Measurements from ENCODE around the gene SLC38A10.

The SLC38A10 gene

GRCh38 chr17:81273698-81274470, 21.2 kb downstream of the SLC38A10 start:
- no peak for DNase-seq

- no peak for DNase-seq
Observed at GRCh38 chr17:81272616-81273015, 22.5 kb downstream of the SLC38A10 start.

GRCh38 chr17:81271226-81271625, 23.9 kb downstream of the SLC38A10 start:
- no peak for DNase-seq

- no peak for DNase-seq
Observed at GRCh38 chr17:81270279-81270678, 24.8 kb downstream of the SLC38A10 start.

GRCh38 chr17:81267390-81268067, 27.6 kb downstream of the SLC38A10 start:
- DNase-seq, result no peak

- DNase-seq, result no peak
Observed at GRCh38 chr17:81265576-81265975, 29.5 kb downstream of the SLC38A10 start.

GRCh38 chr17:81264640-81265039, 30.5 kb downstream of the SLC38A10 start:
- no peak for DNase-seq

GRCh38 chr17:81263371-81264181, 31.5 kb downstream of the SLC38A10 start:
- no peak for DNase-seq

GRCh38 chr17:81261582-81262336, 33.3 kb downstream of the SLC38A10 start:
- DNase-seq, result no peak

GRCh38 chr17:81261096-81261495, 34.0 kb downstream of the SLC38A10 start:
- DNase-seq, result no peak

- DNase-seq, result no peak
Observed at GRCh38 chr17:81260641-81261040, 34.5 kb downstream of the SLC38A10 start.

- DNase-seq, result no peak
Observed at GRCh38 chr17:81260171-81260570, 34.9 kb downstream of the SLC38A10 start.

GRCh38 chr17:81259058-81259605, 36.0 kb downstream of the SLC38A10 start:
- no peak for DNase-seq

- DNase-seq, result no peak
Observed at GRCh38 chr17:81258292-81258691, 36.8 kb downstream of the SLC38A10 start.

GRCh38 chr17:81257533-81257932, 37.6 kb downstream of the SLC38A10 start:
- no peak for DNase-seq

- no peak for DNase-seq
Observed at GRCh38 chr17:81256616-81257015, 38.5 kb downstream of the SLC38A10 start.

- DNase-seq, result peak in 1 of 2 experiments; percentile 23
Observed at GRCh38 chr17:81254955-81255717, 40.0 kb downstream of the SLC38A10 start.

GRCh38 chr17:81253358-81254131, 41.6 kb downstream of the SLC38A10 start:
- peak in 1 of 2 experiments; percentile 39 for DNase-seq

GRCh38 chr17:81252987-81253329, 42.1 kb downstream of the SLC38A10 start:
- no peak for DNase-seq

GRCh38 chr17:81252326-81252986, 42.7 kb downstream of the SLC38A10 start:
- no peak for DNase-seq
